ENCODE data around the gene FXYD4.
"Not testable (repeated sequence)": the region's sequence is repeated elsewhere in the genome, so short reads cannot be mapped to it uniquely, and the experiment has no call there.

The FXYD4 gene

DNA sequence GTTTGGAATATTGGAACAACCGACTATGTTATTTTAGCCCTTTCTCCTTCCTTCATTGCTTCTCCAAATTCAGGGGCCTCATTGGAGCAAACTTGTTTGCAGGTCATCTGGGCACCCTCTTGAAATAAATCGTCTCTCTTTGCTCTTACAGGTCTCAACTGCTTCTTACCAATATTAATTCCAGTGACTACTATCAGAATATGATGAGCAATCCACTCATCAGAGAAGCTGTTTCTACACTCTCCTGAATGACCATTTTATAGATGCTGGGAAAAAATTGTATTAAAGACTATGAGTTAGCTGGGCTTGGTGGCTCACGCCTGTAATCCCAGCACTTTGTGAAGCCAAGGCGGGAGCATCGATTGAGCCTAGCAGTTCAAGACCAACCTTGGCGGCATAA is 50.1 kb downstream of the FXYD4 start:
- Histone ChIP-seq H3K27ac (ENCODE audit: low read depth, low read length) (no peak overlapping the region), H3K36me3 (ENCODE audit: control insufficient read depth, insufficient read depth, low read length) (no peaks in the 10 kb centered on the region), H3K4me1 (ENCODE audit: control insufficient read depth, insufficient read depth, low read length) (peaks cover 3% of the 10 kb centered on the region; the same call in 1 of the 2 replicates), H3K27me3 (ENCODE audit: control insufficient read depth, insufficient read depth, low read length) (peaks cover 9% of the 10 kb centered on the region), H3K9me3 (ENCODE audit: control insufficient read depth, insufficient read depth, low read length) (no peaks in the 10 kb centered on the region), H3K9ac (ENCODE audit: low read depth, low read length) (no peak overlapping the region), H3K4me3 (ENCODE audit: low read depth, low read length) (no peak overlapping the region)

DNA sequence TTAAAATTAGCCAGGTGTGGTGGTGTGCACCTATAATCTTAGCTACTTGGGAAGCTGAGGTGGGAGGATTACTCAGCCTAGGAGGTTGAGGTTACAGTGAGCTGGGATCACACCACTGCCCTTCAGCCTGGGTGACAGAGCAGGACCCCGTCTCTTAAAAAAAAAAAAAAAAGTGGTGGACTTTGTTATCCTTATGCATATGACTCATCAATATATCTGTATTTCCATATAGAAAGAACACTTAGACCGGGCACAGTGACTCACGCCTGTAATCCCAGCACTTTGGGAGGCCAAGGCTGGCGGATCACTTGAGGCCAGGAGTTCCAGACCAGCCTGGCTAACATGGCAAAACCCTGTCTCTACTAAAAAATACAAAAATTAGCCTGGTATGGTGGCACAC is 50.5 kb downstream of the FXYD4 start:
- not testable (repeated sequence) for H3K27ac ChIP-seq (ENCODE audit: low read depth, low read length); H3K4me1 ChIP-seq (ENCODE audit: control insufficient read depth, insufficient read depth, low read length); H3K4me3 ChIP-seq (ENCODE audit: low read depth, low read length); H3K36me3 ChIP-seq (ENCODE audit: control insufficient read depth, insufficient read depth, low read length); H3K9ac ChIP-seq (ENCODE audit: low read depth, low read length); H3K9me3 ChIP-seq (ENCODE audit: control insufficient read depth, insufficient read depth, low read length); H3K27me3 ChIP-seq (ENCODE audit: control insufficient read depth, insufficient read depth, low read length)

GRCh38 chr10:43424416-43424815 is 53.0 kb downstream of the FXYD4 start:
- H3K9ac ChIP-seq (ENCODE audit: low read depth, low read length): no peak overlapping the region
- no peak overlapping the region for H3K27ac ChIP-seq (ENCODE audit: low read depth, low read length)
- H3K27me3 ChIP-seq (ENCODE audit: control insufficient read depth, insufficient read depth, low read length): peaks cover 9% of the 10 kb centered on the region
- no peak overlapping the region for H3K4me3 ChIP-seq (ENCODE audit: low read depth, low read length)
- H3K4me1 ChIP-seq (ENCODE audit: control insufficient read depth, insufficient read depth, low read length): peaks cover 3% of the 10 kb centered on the region; the same call in 1 of the 2 replicates
- no peaks in the 10 kb centered on the region for H3K36me3 ChIP-seq (ENCODE audit: control insufficient read depth, insufficient read depth, low read length)
- no peaks in the 10 kb centered on the region for H3K9me3 ChIP-seq (ENCODE audit: control insufficient read depth, insufficient read depth, low read length)

All from HUES48 (cell line).